GM18858 (cell line): ENCODE data around the gene SBF2.
"Not testable (repeated sequence)": the region's sequence is repeated elsewhere in the genome, so short reads cannot be mapped to it uniquely, and the experiment has no call there.

Experiments
- ATAC-seq: cut with Tn5 transposase; IDR thresholded peaks from one replicate; pipeline ENCODE4 v1.9.1; 2021; ENCODE audit not compliant: unreplicated experiment

Gene SBF2

GRCh38 chr11:10075141-10075540, 218.9 kb downstream of the SBF2 start:
- no peak for ATAC-seq

GRCh38 chr11:10072841-10073240, 221.2 kb downstream of the SBF2 start:
- no peak for ATAC-seq

- ATAC-seq, result no peak
These were observed 221.9 kb downstream of the SBF2 start for GRCh38 chr11:10072142-10072541.

- no peak for ATAC-seq
These were observed 226.3 kb downstream of the SBF2 start for GRCh38 chr11:10067629-10068300.

- ATAC-seq, result no peak
These were observed 227.6 kb downstream of the SBF2 start for GRCh38 chr11:10066441-10066840.

- no peak for ATAC-seq
These were observed 229.2 kb downstream of the SBF2 start for GRCh38 chr11:10064828-10065227.

- ATAC-seq, result no peak
These were observed 235.7 kb downstream of the SBF2 start for GRCh38 chr11:10058356-10058755.

- ATAC-seq, result no peak
These were observed 242.0 kb downstream of the SBF2 start for GRCh38 chr11:10051868-10052586.

GRCh38 chr11:10050561-10050960, 243.5 kb downstream of the SBF2 start:
- ATAC-seq, result no peak

- ATAC-seq, result no peak
These were observed 244.3 kb downstream of the SBF2 start for GRCh38 chr11:10049756-10050155.

GRCh38 chr11:10048350-10048749, 245.7 kb downstream of the SBF2 start:
- no peak for ATAC-seq

- ATAC-seq, result no peak
These were observed 249.4 kb downstream of the SBF2 start for GRCh38 chr11:10044618-10045017.

- no peak for ATAC-seq
These were observed 251.3 kb downstream of the SBF2 start for GRCh38 chr11:10042699-10043098.

GRCh38 chr11:10041748-10042446, 252.1 kb downstream of the SBF2 start:
- no peak for ATAC-seq

- ATAC-seq, result no peak
These were observed 252.7 kb downstream of the SBF2 start for GRCh38 chr11:10041332-10041731.

- ATAC-seq, result no peak
These were observed 255.3 kb downstream of the SBF2 start for GRCh38 chr11:10038521-10039302.

GRCh38 chr11:10035932-10036331, 258.1 kb downstream of the SBF2 start:
- ATAC-seq, result not testable (repeated sequence)

- no peak for ATAC-seq
These were observed 261.1 kb downstream of the SBF2 start for GRCh38 chr11:10032935-10033334.

- ATAC-seq, result no peak
These were observed 263.9 kb downstream of the SBF2 start for GRCh38 chr11:10030122-10030490.

- ATAC-seq, result no peak
These were observed 264.5 kb downstream of the SBF2 start for GRCh38 chr11:10029386-10030121.

- ATAC-seq, result no peak
These were observed 267.5 kb downstream of the SBF2 start for GRCh38 chr11:10026514-10026913.
